Choroid plexus epithelial cell (primary cell): ENCODE data around the gene SUN3.

ENCODE experiments used
- DNase-seq: peaks from one replicate; pipeline ENCODE4 v3.0.0-alpha.2; 2010; ENCODE audit warnings: low read depth
- H3K4me3 ChIP-seq: 2 replicates; pipeline ENCODE4 v1.5.1; 2011; ENCODE audit warnings: low read depth, mild to moderate bottlenecking, control low read depth, low read length, moderate library complexity
- CTCF ChIP-seq: conservative IDR thresholded peaks from 2 replicates; pipeline ENCODE4 v1.5.1; 2011; ENCODE audit warnings: low read depth, mild to moderate bottlenecking, control low read depth, inconsistent platforms, low read length, moderate library complexity

Gene SUN3

GRCh38 chr7:47941136-47941844, 87.6 kb downstream of the SUN3 start:
- H3K4me3 ChIP-seq: no peak overlapping the region
- no peak for TF ChIP-seq CTCF
- DNase-seq: peak; percentile 82

DNA sequence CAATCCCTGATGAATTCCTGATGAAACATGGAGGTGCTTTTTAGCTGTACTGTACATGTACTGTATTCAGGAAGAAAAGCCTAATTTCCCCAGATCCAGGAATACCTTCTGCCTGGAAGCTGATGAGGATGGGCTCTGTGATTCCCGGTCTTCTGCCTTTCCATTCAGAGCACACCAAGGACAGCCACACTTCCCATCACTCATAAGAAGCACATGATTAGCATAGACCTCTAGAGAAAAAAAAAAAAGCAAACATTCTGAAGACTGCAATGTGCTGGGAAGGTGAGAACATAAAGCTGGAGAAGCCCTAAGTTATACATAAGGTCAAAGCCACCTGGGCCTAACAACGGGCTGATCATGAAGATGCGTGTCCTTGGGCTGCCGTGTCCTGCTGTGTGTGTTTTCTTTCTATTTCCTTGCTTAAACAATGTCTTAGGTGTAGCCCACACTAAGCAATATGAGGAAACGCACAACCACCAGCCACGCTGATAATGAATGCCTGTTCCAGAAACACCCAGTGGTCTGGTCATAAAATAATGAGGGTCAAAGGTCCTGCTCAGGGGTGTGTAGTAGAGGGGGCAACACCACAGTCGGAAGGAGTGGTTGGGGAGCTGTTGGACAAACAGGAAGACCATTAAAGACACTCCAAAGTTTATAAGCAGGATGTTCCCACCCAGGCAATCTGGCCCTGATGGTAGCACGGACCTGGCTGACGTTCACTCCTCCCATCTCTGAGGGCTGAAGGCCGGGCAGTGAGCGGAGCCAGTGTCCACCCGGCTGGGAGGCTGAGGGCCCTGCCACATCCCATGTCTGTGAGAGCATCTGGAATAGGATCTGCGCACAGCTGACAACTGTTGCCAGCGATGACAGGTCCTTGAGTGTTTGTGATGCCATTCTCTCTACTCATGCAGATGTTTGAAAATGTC, 88.6 kb downstream of the SUN3 start:
- no peak overlapping the region for H3K4me3 ChIP-seq
- no peak for TF ChIP-seq CTCF
- peak; percentile 80 for DNase-seq

DNA sequence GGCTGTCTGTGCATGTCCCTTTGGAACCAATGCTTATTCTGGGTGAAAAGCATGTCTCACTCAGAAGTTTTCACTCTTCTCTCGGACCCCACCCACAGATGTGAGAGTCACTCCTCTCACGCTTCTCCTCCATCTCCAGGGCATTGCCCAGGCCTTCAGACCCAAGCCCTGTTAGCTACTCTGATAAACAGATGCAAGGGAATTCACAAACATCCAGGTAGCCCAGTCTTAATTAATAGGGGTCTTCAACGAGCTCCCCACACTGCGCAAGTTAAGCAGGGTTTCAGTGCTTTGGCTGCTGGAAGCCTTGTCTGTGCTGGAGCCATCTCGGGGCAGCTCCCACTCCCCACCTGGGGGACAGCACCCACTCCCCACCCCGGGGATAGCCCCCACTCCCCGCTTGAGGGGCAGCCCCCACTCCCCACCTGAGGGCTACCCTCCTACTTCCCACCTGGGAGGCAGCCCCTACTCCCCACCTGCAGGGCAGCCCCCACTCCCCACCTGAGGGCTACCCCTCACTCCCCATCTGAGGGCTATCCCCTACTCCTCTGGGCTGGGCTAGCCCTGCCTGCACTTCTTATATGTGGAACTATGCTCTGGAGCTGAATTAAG, 89.4 kb downstream of the SUN3 start:
- DNase-seq: no peak
- no peak for TF ChIP-seq CTCF
- no peak overlapping the region for H3K4me3 ChIP-seq

DNA sequence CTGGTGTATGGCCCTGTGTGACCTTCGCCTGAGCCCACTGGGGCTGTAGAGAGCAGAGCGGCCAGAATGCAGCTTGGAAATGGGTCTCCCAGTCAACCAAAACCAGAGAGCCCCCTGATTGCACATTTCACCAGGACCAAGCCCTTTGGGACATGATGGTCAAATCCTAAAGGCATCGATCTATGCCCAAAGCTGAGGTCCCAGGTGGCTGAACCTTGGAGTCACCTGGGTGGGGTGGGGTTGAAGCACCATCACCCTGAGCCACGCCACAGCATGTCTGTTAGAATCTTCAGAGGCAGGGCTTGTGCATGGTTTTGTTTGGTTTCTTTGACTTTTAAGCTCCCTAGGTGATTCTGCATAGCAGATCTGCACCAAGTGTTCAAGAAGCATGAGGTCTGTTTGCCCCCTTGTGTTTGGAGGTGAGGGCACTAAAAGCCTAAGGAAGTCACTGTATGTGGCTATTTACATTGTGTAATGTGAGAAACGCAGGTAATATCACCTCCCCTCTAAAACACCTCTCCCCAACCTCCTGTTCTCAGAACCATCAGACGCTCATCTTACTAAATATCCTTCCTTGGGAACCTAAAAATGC, 90.2 kb downstream of the SUN3 start:
- peak; percentile 6 for TF ChIP-seq CTCF
- H3K4me3 ChIP-seq: no peak overlapping the region
- DNase-seq: no peak

DNA sequence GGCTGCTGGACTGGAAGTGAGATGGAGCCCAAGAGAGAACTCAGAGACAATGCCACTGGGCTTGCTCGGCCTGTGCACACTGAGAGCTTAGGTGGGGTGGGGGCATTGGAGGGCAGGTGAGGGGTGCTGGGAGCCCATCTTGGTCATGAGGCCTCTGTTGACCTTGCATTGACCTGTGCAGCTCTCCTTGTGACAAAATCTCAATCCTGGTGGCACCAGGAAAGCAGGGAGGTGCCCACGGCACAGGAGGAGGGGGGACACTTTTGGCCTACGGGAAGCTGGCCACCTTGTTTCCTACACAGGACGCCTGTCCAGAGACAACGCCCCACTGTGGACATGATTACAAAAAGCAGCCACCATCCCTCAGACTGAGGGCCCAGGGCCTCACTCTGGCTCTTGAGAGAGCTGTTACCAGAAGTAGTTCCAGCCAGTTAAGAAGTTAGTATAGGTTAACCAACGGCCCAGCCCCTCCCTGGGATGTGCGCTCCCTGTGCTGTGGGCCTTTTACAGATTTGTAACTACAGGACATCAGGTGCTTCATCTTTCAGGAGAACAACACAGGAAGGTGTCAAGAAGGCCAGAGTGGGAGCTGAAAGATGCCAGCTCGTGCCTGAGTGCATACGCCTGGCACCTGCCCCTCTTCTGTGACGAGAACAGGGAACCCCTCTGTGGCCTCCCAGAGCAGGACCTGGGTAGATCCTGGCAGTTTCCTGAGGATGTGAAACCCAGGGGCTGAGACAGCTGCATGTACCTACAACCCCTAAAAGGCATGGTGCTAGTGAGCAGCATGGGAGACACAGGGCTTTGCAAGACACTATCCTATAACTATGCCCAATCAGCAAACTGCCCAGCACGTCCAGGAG, 91.0 kb downstream of the SUN3 start:
- no peak for TF ChIP-seq CTCF

More for the DNA sequence above, 91.0 kb downstream of the SUN3 start:
- H3K4me3 ChIP-seq: no peak overlapping the region
- DNase-seq: no peak
